ENCODE measurements around the gene TBC1D10A. TPM values are rescaled to one million over a fixed set of nuclear protein-coding genes. Genes with fewer than 3 reads are reported as not detected.

TBC1D10A gene
- total RNA-seq, result 17.5 and 18.0 TPM in 2 replicates

GRCh38 chr22:30326706-30327362, at the start of gene TBC1D10A:
TBC1D10A (minus strand) TSS chr22:30326941; CDS start chr22:30326881, 60 bp downstream.

GRCh38 chr22:30356449-30357235, 29.9 kb upstream of the TBC1D10A start, which contains the start of the genes CCDC157 and SF3A1:
CCDC157 (plus strand) TSS chr22:30357007; CDS start chr22:30366001, 8,994 bp downstream.
SF3A1 (minus strand) TSS chr22:30356894; CDS start chr22:30356792, 102 bp downstream.

GRCh38 chr22:30289141-30289979, 37.4 kb downstream of the TBC1D10A start, which contains the start of gene CASTOR1:
CASTOR1 (minus strand) TSS chr22:30289505; CDS start chr22:30289497, 8 bp downstream.

GRCh38 chr22:30266445-30267381, 60.0 kb downstream of the TBC1D10A start, which contains the start of gene OSM:
OSM (minus strand) TSS chr22:30266851; CDS start chr22:30266799, 52 bp downstream.

GRCh38 chr22:30245985-30246813, 80.5 kb downstream of the TBC1D10A start, which contains the start of gene LIF:
LIF (minus strand) TSS chr22:30246759; CDS start chr22:30246695, 64 bp downstream.

Other genes with a start within 250 kb of the TBC1D10A start
- gene HORMAD2, start 246.5 kb downstream of the TBC1D10A start, total RNA-seq, result not detected in 2 replicates
- 1.0 and 7.9 TPM in 2 replicates for gene LIF, start 80.2 kb downstream of the TBC1D10A start, total RNA-seq
- gene OSM, start 60.1 kb downstream of the TBC1D10A start, total RNA-seq, result not detected in 2 replicates
- 3.0 and 7.4 TPM in 2 replicates for gene CASTOR1, start 37.4 kb downstream of the TBC1D10A start, total RNA-seq
- 21.5 and 27.6 TPM in 2 replicates for gene SF3A1, start 30.0 kb upstream of the TBC1D10A start, total RNA-seq
- gene CCDC157, start 30.1 kb upstream of the TBC1D10A start, total RNA-seq, result 1.4 and 1.9 TPM in 2 replicates
- gene RNF215, start 60.5 kb upstream of the TBC1D10A start, total RNA-seq, result 12.8 and 13.5 TPM in 2 replicates
- 16.3 and 18.2 TPM in 2 replicates for gene SEC14L2, start 70.1 kb upstream of the TBC1D10A start, total RNA-seq
- 3.1 and 6.8 TPM in 2 replicates for gene MTFP1, start 98.8 kb upstream of the TBC1D10A start, total RNA-seq
- not detected in 2 replicates for gene SEC14L3, start 145.1 kb upstream of the TBC1D10A start, total RNA-seq
- 0.52 and 2.2 TPM in 2 replicates for gene SEC14L4, start 178.8 kb upstream of the TBC1D10A start, total RNA-seq
- gene SEC14L6, start 219.8 kb upstream of the TBC1D10A start, total RNA-seq, result 2.6 and 6.1 TPM in 2 replicates
- gene GAL3ST1, start 247.7 kb upstream of the TBC1D10A start, total RNA-seq, result 0.13 and 0.22 TPM in 2 replicates